Endothelial cell of umbilical vein (primary cell): ENCODE results near the gene TBC1D10B. TPM values are rescaled to one million over a fixed set of nuclear protein-coding genes. Genes with fewer than 3 reads are reported as not detected.

Experiments
- BruUV-seq: library from RNA; stranded (reverse); fragments of 400-500 nt; replicated peaks from 2 replicates; lab custom pipeline; 2021; lab: Mats Ljungman, UMichigan
- CTCF ChIA-PET: fragments of 300-600, 350-600 bp; sonication (Branson Sonifier 250); formaldehyde crosslinking; loops from one replicate; lab custom pipeline; 2021; ENCODE audit warnings: antibody characterized with exemption, inconsistent platforms; lab: Charles Lee
- POLR2A ChIA-PET: fragments of 300-600, 350-600 bp; sonication (Branson Sonifier 250); formaldehyde crosslinking; loops from one replicate; lab custom pipeline; 2021; ENCODE audit warnings: antibody characterized with exemption, inconsistent platforms; lab: Charles Lee
- DNase-seq: peaks from one replicate; pipeline ENCODE4 v3.0.0-alpha.2; 2011; ENCODE audit warnings: low read depth, low spot score
- FAIRE-seq: peaks from 2 replicates; lab custom pipeline; 2011; peaks lifted over from hg19 to GRCh38; lab: Jason Lieb, UNC
- H2AFZ ChIP-seq: 2 replicates; pipeline ENCODE4 v1.6.0; 2012; ENCODE audit warnings: low read depth, low read length, control low read depth, inconsistent platforms
- H3K27ac ChIP-seq: 2 replicates; pipeline ENCODE4 v1.5.1; 2011; ENCODE audit warnings: low read depth, mild to moderate bottlenecking, control low read depth, low read length, moderate library complexity; ENCODE audit not compliant: insufficient read depth
- H3K27me3 ChIP-seq, 2 experiments: 2 replicates each; pipeline versions ENCODE4 v1.6.0 to v1.6.1; 2011; ENCODE audit warnings: low read length in 2 of 2, mixed read lengths in 1 of 2; ENCODE audit not compliant: control insufficient read depth in 2 of 2, insufficient read depth in 2 of 2
- H3K36me3 ChIP-seq, 2 experiments: 2 replicates in 1 of 2; 3 replicates in 1 of 2; pipeline ENCODE4 v1.5.1; 2011; ENCODE audit warnings: low read length in 2 of 2, mild to moderate bottlenecking in 1 of 2, moderate library complexity in 1 of 2; ENCODE audit not compliant: control insufficient read depth in 2 of 2, insufficient read depth in 2 of 2; ENCODE audit errors: extremely low read depth in 1 of 2
- H3K4me1 ChIP-seq: 3 replicates; pipeline ENCODE4 v1.5.1; 2011; ENCODE audit warnings: mild to moderate bottlenecking, low read length; ENCODE audit not compliant: control insufficient read depth, insufficient read depth; ENCODE audit errors: extremely low read depth
- H3K4me2 ChIP-seq: 2 replicates; pipeline ENCODE4 v1.6.1; 2011; ENCODE audit warnings: low read length, control low read depth, mixed read lengths; ENCODE audit not compliant: insufficient read depth
- H3K4me3 ChIP-seq, 3 experiments: fragments of 200-600 bp in 1 of 3; sonication (generic), shearing (Covaris generic) in 1 of 3; replicated peaks in 1 of 3; 2 replicates each; pipeline ENCODE4 v1.5.1; 2011 to 2016; ENCODE audit warnings: control low read depth in 3 of 3, low read length in 3 of 3, mild to moderate bottlenecking in 2 of 3, inconsistent platforms in 1 of 3, low read depth in 1 of 3, moderate library complexity in 1 of 3; ENCODE audit not compliant: insufficient read depth in 1 of 3
- H3K79me2 ChIP-seq: 2 replicates; pipeline ENCODE4 v1.6.0; 2012; ENCODE audit warnings: low read length, inconsistent platforms; ENCODE audit not compliant: control insufficient read depth, insufficient read depth
- H3K9ac ChIP-seq: replicated peaks from 2 replicates; pipeline ENCODE3; 2011; ENCODE audit warnings: low read length, control low read depth; ENCODE audit not compliant: insufficient read depth; ENCODE audit errors: extremely low read depth
- H3K9me1 ChIP-seq: replicated peaks from 3 replicates; pipeline ENCODE4 v1.6.0; 2011; ENCODE audit warnings: mild to moderate bottlenecking, low read length; ENCODE audit not compliant: control insufficient read depth, insufficient read depth; ENCODE audit errors: extremely low read depth
- H3K9me3 ChIP-seq: replicated peaks from 2 replicates; pipeline ENCODE4 v1.5.1; 2012; ENCODE audit warnings: low read length, inconsistent platforms; ENCODE audit not compliant: control insufficient read depth, insufficient read depth
- H4K20me1 ChIP-seq: replicated peaks from 2 replicates; pipeline ENCODE3; 2011; ENCODE audit warnings: mild to moderate bottlenecking, low read length; ENCODE audit not compliant: control insufficient read depth, insufficient read depth; ENCODE audit errors: extremely low read depth
- CTCF ChIP-seq, 2 donors: IDR thresholded peaks; 1 replicate in 1 of 2; 2 replicates in 1 of 2; pipeline ENCODE4 v1.5.1; 2011; ENCODE audit warnings: low read length in 2 of 2, mild to moderate bottlenecking in 2 of 2, moderate library complexity in 2 of 2, control low read depth in 1 of 2, inconsistent platforms in 1 of 2, low read depth in 1 of 2; ENCODE audit not compliant: insufficient read depth in 1 of 2; ENCODE audit errors: extremely low read depth in 1 of 2
- MAX ChIP-seq: IDR thresholded peaks from 2 replicates; pipeline ENCODE4 v1.6.1; 2011; ENCODE audit not compliant: insufficient read depth, insufficient read length
- MYC ChIP-seq: IDR thresholded peaks from one replicate; pipeline ENCODE4 v1.6.1; 2011; ENCODE audit warnings: mild to moderate bottlenecking, low read depth, low read length
- dilution Hi-C: fragments of 300-500 bp; cut with MboI; formaldehyde crosslinking; loops from one replicate; pipeline ENCODE4 v1.15.0; 2019; ENCODE audit warnings: low sequenced_read_pairs; ENCODE audit not compliant: extremely low pct_ligation_motif_present
- intact Hi-C: fragments of 100-400 bp; cut with micrococcal nuclease; formaldehyde crosslinking; loops from one replicate; pipeline ENCODE4 v1.10.0; 2022
- polyA plus RNA-seq, 4 experiments: library from polyadenylated mRNA; depleted of rRNA in 3 of 4; stranded (reverse) in 3 of 4; unstranded in 1 of 4; fragments of >200 nt; gene quantifications; 2 replicates each; pipeline versions ENCODE4 v1.2.1 to v1.2.3, GENCODE V29; 2011 to 2012; ENCODE audit warnings: missing spikeins in 1 of 4
- total RNA-seq: library from RNA; stranded (reverse); gene quantifications from 2 replicates; pipeline ENCODE4 v1.2.3, GENCODE V29; 2021

Gene TBC1D10B
- total and polyA plus RNA-seq, 2 donors (not counting 3 experiments of a cell fraction or from before 2014, with no cell fraction given) = 37.0 to 63.0 TPM

- Histone ChIP-seq H3K9ac (no peak overlapping the region), H3K27me3 (no peaks in the 10 kb centered on the region)
- DNase-seq = no peak
These were observed 46.6 kb upstream of the TBC1D10B start for GRCh38 chr16:30416624-30417528.

More at GRCh38 chr16:30416624-30417528, 46.6 kb upstream of the TBC1D10B start:
- intact Hi-C loops = no loop called here
- Histone ChIP-seq H4K20me1 (no peaks in the 10 kb centered on the region), H3K79me2 (peaks cover under 1% of the 10 kb centered on the region), H3K4me3 (peak overlapping the region in 2 of 3 experiments; percentile 44 to 57), H3K9me1 (no peaks in the 10 kb centered on the region), H2AFZ (peak overlapping the region; percentile 62), H3K27ac (no peak overlapping the region), H3K36me3 (peaks cover 5 to 6% of the 10 kb centered on the region in 2 experiments), H3K4me2 (peak overlapping the region; percentile 53), H3K4me1 (peaks cover 3% of the 10 kb centered on the region), H3K9me3 (no peaks in the 10 kb centered on the region)
- TF ChIP-seq CTCF (IDR thresholded peaks at IDR 0.05; ENCODE audit: extremely low read depth in 1 of 2, insufficient read depth in 1 of 2, low read depth in 1 of 2, low read length in 2 of 2) = no peak
- no peak for TF ChIP-seq MAX
- TF ChIP-seq MYC = no peak
- POLR2A ChIA-PET = interaction anchor here (0.7 to 1.3 kb wide), 2 partner anchors 8 to 13 kb away, joined by 6 to 12 read pairs; partner anchors contain the start of gene DCTPP1
- no peak for FAIRE-seq
- BruUV-seq = no TSS peak
- dilution Hi-C loops = no loop called here
- CTCF ChIA-PET = interaction anchor here (0.6 to 4.8 kb wide), 15 partner anchors 8 to 371 kb away, joined by 3 to 46 read pairs (median 6); partner anchors contain the start of genes CORO1A, DCTPP1, PRR14 and TBX6
